ENCODE measurements around the gene DPYSL5. TPM values are rescaled to one million over a fixed set of nuclear protein-coding genes. Genes with fewer than 3 reads are reported as not detected.

The DPYSL5 gene
- total and polyA plus RNA-seq, 9 of the 15 experiments (the other 6 are each of a cell fraction or from before 2014, with no cell fraction given): 0.06 TPM; not detected in 8

DNA sequence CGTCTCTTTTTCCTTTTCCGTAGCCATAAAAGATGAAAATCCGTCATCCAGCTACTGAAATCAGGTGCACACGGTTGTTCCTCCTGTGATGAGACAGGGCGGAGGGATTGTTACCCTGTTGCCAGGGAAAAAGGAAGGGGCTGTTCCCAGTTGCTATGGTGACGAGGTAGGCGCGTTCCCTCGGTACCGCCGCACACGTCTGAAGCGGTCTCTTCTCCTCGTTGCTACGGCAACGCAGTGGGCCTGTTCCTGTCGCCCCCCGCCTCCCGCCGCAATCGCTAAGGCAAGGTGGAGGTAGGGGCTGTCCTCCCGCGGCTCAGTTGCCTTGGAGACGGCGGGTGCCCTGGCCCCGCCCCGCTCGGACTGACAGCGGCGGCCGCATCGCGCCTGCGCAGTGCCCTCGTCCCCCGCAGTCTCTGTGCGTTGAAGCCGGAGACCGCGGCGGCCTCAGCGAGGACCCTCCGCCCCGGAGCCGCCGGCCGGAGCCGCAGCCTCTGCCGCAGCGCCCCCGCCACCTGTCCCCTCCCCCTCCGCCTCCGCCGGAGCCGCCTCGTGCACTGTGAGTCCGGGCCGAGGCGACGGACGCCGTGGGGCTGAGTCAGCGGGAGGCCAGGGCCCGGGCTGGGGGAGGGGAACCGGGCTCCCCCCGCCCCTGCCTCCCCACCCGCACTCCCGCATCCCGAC lies 122.5 kb downstream of the DPYSL5 start, which contains the start of gene MAPRE3 (continued):
- TF ChIP-seq ERF (CRISPR knock-in tag; IDR thresholded peaks at IDR 0.05) (0 out of 2 replicates have a peak, but pooled peaks have one; percentile 55), MBD2 (IDR thresholded peaks at IDR 0.05; ENCODE audit: borderline replicate concordance, low read depth) (peak; percentile 35; the same call in 1 of the 2 replicates), BMI1 (IDR thresholded peaks at IDR 0.05; ENCODE audit: low read length) (peak; percentile 68), NFIC (IDR thresholded peaks at IDR 0.05) (0 out of 2 replicates have a peak, but pooled peaks have one; percentile 2), MAZ (CRISPR knock-in tag; conservative IDR thresholded peaks at IDR 0.05 in 1 of 2, IDR thresholded peaks at IDR 0.05 in 1 of 2) (peak; percentile 81; a peak in 3 of 4 replicates), ZNF121 (CRISPR knock-in tag; conservative IDR thresholded peaks at IDR 0.05) (no peak), CSDE1 (IDR thresholded peaks at IDR 0.05) (peak in 1 of 2 experiments; percentile 96; a peak in 2 of 4 replicates), TOE1 (IDR thresholded peaks at IDR 0.05; ENCODE audit: borderline replicate concordance) (no peak), TOE1 (CRISPR knock-in tag; IDR thresholded peaks at IDR 0.05; ENCODE audit: borderline replicate concordance, low read depth) (no peak), MEF2D (tag; conservative IDR thresholded peaks at IDR 0.05; ENCODE audit: low read depth) (no peak), KDM5B (IDR thresholded peaks at IDR 0.05; ENCODE audit: insufficient replicate concordance, low read depth, low read length) (no peak), ZNF174 (CRISPR knock-in tag; IDR thresholded peaks at IDR 0.05) (no peak), RCOR1 (IDR thresholded peaks at IDR 0.05; ENCODE audit: borderline replicate concordance in 1 of 2, low read depth in 2 of 2, low read length in 2 of 2) (peak in 1 of 2 experiments; percentile 57; a peak in 1 of 4 replicates), RREB1 (CRISPR knock-in tag; IDR thresholded peaks at IDR 0.05) (peak; percentile 97), ZNF146 (CRISPR knock-in tag; IDR thresholded peaks at IDR 0.05; ENCODE audit: unreplicated experiment) (no peak), GTF2A2 (tag; IDR thresholded peaks at IDR 0.05) (no peak)
- TF ChIP-seq, protein P1, sequence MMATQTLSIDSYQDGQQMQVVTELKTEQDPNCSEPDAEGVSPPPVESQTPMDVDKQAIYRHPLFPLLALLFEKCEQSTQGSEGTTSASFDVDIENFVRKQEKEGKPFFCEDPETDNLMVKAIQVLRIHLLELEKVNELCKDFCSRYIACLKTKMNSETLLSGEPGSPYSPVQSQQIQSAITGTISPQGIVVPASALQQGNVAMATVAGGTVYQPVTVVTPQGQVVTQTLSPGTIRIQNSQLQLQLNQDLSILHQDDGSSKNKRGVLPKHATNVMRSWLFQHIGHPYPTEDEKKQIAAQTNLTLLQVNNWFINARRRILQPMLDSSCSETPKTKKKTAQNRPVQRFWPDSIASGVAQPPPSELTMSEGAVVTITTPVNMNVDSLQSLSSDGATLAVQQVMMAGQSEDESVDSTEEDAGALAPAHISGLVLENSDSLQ (IDR thresholded peaks at IDR 0.05): peak; percentile 79
- TF ChIP-seq, protein P2, sequence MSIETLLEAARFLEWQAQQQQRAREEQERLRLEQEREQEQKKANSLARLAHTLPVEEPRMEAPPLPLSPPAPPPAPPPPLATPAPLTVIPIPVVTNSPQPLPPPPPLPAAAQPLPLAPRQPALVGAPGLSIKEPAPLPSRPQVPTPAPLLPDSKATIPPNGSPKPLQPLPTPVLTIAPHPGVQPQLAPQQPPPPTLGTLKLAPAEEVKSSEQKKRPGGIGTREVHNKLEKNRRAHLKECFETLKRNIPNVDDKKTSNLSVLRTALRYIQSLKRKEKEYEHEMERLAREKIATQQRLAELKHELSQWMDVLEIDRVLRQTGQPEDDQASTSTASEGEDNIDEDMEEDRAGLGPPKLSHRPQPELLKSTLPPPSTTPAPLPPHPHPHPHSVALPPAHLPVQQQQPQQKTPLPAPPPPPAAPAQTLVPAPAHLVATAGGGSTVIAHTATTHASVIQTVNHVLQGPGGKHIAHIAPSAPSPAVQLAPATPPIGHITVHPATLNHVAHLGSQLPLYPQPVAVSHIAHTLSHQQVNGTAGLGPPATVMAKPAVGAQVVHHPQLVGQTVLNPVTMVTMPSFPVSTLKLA (conservative IDR thresholded peaks at IDR 0.05): peak; percentile 35 to 69; a peak in 3 of 4 replicates

Data from K562 (cell line).